Keratinocyte (primary cell): ENCODE data around the gene UROC1.

Source experiments
- EZH2 ChIP-seq: IDR thresholded peaks from one replicate; pipeline ENCODE4 v1.6.1; 2012; ENCODE audit warnings: inconsistent platforms, mild to moderate bottlenecking, low read length, moderate library complexity
- TF ChIP-seq, protein P1 (sequence below), 3 experiments: IDR thresholded peaks in 1 of 3; conservative IDR thresholded peaks in 1 of 3; optimal IDR thresholded peaks in 1 of 3; 2 replicates in 2 of 3; 3 replicates in 1 of 3; pipeline versions ENCODE3 to v1.5.1; 2011; ENCODE audit warnings: low read length in 3 of 3, mild to moderate bottlenecking in 3 of 3, moderate library complexity in 2 of 3, control low read depth in 1 of 3, inconsistent platforms in 1 of 3; ENCODE audit not compliant: insufficient read depth in 2 of 3; ENCODE audit errors: extremely low read depth in 1 of 3

GRCh38 chr3:126529585-126530170 lies 12.1 kb upstream of the UROC1 start:
- TF ChIP-seq, protein P1, sequence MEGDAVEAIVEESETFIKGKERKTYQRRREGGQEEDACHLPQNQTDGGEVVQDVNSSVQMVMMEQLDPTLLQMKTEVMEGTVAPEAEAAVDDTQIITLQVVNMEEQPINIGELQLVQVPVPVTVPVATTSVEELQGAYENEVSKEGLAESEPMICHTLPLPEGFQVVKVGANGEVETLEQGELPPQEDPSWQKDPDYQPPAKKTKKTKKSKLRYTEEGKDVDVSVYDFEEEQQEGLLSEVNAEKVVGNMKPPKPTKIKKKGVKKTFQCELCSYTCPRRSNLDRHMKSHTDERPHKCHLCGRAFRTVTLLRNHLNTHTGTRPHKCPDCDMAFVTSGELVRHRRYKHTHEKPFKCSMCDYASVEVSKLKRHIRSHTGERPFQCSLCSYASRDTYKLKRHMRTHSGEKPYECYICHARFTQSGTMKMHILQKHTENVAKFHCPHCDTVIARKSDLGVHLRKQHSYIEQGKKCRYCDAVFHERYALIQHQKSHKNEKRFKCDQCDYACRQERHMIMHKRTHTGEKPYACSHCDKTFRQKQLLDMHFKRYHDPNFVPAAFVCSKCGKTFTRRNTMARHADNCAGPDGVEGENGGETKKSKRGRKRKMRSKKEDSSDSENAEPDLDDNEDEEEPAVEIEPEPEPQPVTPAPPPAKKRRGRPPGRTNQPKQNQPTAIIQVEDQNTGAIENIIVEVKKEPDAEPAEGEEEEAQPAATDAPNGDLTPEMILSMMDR (optimal IDR thresholded peaks at IDR 0.05 in 1 of 3, IDR thresholded peaks at IDR 0.05 in 1 of 3, conservative IDR thresholded peaks at IDR 0.05 in 1 of 3; ENCODE audit: extremely low read depth in 1 of 3, insufficient read depth in 2 of 3, low read length in 3 of 3): no peak
- TF ChIP-seq EZH2: no peak
